Fibroblast of the aortic adventitia (primary cell): ENCODE data around the gene CHST8. TPM values are rescaled to one million over a fixed set of nuclear protein-coding genes. Genes with fewer than 3 reads are reported as not detected.

ENCODE experiments used
- DNase-seq: peaks from one replicate; pipeline ENCODE4 v3.0.0-alpha.2; 2010; ENCODE audit warnings: low read depth
- H3K4me3 ChIP-seq: 2 replicates; pipeline ENCODE4 v1.5.1; 2011; ENCODE audit warnings: low read depth, mild to moderate bottlenecking, control low read depth, low read length, moderate library complexity
- total RNA-seq: library from RNA; depleted of rRNA; stranded (reverse); fragments of >200 nt; gene quantifications from 2 replicates; pipeline ENCODE4 v1.2.3, GENCODE V29; 2012; ENCODE audit warnings: low replicate concordance
- TF ChIP-seq, protein P1 (sequence below): IDR thresholded peaks from 2 replicates; pipeline ENCODE4 v1.5.1; 2011; ENCODE audit warnings: mild to moderate bottlenecking, low read length, control low read depth, inconsistent platforms; ENCODE audit not compliant: insufficient read depth

CHST8 gene
- total RNA-seq, 1 donor, result not detected

DNA sequence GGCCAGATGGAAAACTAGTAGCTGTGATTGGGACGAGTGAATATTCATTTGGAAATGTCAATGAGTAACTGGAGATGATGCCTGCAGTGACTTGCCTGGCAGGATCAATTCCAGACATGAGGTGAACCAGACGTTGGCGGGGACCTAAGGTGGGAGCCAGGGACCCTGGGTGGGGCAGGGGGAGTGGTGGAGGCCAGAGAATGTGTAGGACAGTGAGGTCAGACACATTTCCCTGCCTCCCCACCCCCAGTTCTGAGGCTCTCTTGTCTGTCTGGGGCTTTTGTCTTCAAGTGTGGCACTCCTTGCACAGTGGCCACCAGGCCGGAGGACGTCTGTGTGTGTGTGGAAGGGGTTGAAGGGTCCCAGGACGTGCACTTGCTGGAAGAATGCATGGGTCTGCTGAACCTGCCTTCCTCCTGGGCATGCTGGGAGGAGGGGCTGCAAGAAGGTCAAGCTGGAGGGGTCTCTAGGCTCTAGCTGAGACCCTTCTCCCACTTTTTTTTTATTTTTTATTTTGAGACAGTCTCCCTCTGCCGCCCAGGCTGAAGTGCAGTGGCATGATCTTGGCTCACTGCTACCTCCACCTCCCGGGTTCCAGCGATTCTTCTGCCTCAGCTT, 51.6 kb downstream of the CHST8 start:
- DNase-seq, result no peak
- TF ChIP-seq, protein P1, sequence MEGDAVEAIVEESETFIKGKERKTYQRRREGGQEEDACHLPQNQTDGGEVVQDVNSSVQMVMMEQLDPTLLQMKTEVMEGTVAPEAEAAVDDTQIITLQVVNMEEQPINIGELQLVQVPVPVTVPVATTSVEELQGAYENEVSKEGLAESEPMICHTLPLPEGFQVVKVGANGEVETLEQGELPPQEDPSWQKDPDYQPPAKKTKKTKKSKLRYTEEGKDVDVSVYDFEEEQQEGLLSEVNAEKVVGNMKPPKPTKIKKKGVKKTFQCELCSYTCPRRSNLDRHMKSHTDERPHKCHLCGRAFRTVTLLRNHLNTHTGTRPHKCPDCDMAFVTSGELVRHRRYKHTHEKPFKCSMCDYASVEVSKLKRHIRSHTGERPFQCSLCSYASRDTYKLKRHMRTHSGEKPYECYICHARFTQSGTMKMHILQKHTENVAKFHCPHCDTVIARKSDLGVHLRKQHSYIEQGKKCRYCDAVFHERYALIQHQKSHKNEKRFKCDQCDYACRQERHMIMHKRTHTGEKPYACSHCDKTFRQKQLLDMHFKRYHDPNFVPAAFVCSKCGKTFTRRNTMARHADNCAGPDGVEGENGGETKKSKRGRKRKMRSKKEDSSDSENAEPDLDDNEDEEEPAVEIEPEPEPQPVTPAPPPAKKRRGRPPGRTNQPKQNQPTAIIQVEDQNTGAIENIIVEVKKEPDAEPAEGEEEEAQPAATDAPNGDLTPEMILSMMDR, result no peak
- H3K4me3 ChIP-seq, result no peak overlapping the region

DNA sequence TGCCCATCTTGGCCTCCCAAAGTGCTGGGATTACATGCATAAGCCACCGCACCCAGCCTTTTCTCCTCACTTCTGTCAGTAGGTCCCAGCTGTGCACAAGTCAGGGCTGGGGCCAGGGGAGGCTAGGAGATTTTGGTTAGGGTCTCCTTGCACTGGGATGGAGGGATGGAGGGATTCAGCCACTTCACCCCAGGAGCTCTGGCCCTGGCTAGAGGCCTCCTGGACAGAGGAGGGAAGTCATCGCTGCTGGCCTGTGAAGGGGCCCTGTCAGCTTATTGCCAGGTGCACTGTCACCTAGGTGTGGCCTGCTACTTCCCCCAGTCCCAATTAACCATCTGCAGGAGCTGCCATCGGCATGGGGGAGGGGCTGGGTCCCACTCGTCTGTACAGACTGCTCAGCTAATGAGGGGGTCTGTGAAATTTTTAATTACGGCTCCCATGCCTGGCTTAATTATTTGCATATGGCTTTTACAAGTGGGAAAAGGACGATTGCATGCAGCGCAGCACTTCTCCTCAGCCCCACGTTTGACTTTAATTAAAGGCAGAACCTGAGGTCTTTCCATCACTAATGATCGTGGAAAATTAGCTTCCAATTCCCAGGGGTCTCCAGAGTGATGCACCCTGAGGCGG, 52.4 kb downstream of the CHST8 start:
- TF ChIP-seq, protein P1, result no peak
- no peak for DNase-seq
- H3K4me3 ChIP-seq, result no peak overlapping the region

DNA sequence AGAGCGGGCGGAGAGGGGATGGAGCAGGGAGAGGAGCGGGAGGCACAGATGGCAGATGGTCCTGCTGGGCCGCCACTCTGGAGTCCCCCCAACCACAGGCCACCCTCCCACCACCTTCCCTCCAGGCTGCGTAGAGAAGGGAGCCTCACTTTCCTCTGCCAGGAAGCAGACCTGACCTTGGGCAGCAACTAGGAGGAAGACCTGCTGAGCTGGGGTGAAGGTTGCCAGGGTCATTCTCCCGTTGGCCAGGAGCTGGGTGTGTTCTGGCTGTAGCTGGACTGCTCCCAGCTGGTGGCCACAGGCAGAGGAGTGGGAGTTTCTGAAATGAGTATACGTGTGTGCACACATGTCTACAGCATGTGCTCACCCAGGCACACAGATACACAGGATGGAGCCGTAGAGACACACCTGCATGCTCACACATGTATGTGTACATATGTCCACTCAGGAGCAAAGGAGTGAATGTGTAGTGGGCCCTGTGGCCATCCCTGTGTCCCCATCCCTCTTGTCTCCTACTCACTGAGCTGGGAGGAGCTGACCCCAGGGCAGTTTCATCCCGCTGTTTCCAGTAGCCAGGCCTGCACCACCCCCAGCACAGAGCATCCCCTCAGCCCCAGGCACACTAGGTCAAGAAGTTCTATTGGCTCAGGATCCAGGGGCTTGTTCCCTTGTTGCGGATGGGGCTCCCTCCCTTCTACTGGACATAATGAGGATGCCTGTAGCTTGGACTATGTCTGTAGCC, 53.0 kb downstream of the CHST8 start:
- H3K4me3 ChIP-seq, result no peak overlapping the region
- no peak for DNase-seq
- TF ChIP-seq, protein P1, result no peak

DNA sequence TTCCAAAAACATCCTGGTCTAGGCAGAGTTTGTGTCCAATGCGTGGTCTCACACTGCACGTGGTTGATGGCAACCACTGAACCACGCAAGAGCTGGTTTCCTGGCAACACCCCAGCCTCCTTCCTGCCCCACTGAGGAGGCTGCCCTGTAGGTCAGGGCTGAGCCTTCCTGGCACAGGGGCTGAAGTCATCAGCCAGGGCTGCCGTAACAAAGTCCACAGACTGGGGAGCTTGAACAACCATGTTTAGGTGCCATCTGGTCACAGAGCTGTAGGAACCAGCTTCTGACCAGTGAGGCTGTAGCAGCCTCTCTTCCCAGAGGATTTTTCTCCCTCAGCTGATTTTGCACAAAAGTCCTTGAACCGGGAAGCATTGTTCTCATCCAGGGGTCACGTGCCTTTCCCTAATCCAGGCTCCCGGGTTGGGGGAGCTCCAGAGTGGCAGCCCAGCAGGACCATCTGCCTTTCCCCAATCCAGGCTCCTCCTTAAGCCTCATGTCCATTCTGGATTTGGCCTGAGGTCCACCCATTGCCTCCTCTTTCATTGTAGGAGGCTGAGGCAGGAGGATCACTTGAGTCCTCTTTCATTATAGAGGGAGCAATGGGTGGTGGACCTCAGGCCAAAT, 53.9 kb downstream of the CHST8 start:
- TF ChIP-seq, protein P1, result no peak
- DNase-seq, result no peak
- H3K4me3 ChIP-seq, result no peak overlapping the region

DNA sequence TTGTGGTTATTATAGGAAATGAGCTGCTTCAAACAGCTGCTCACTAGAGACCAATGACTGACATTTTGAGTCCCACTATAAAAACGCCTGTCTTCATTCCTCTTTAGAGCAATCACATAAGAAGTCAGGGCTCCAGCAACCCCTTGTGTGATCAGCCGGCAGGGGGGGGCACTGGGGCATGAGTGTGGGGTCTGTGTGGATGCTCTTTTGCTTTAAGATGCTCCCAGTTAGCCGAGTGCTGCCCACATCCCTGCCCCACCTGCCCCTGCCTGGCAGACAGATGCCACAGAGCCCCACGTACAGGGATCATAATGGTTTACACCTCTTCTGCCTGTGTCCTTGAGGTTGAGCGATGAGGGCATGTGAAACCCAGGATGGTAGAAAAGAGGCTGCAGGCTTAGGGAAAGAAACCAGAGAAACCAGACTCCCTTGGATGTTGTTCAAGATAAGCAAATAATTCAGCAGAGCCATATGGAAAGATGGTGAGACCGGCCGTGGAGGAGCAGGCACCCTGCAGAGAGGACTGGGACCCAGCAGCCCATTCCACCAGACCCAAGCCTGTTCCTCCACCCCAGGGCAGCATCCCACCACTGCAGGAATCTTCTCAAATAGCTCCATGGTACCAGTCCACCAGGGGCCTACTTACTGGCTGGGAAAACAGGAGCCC, 55.4 kb downstream of the CHST8 start:
- no peak overlapping the region for H3K4me3 ChIP-seq
- DNase-seq, result no peak
- TF ChIP-seq, protein P1, result no peak

DNA sequence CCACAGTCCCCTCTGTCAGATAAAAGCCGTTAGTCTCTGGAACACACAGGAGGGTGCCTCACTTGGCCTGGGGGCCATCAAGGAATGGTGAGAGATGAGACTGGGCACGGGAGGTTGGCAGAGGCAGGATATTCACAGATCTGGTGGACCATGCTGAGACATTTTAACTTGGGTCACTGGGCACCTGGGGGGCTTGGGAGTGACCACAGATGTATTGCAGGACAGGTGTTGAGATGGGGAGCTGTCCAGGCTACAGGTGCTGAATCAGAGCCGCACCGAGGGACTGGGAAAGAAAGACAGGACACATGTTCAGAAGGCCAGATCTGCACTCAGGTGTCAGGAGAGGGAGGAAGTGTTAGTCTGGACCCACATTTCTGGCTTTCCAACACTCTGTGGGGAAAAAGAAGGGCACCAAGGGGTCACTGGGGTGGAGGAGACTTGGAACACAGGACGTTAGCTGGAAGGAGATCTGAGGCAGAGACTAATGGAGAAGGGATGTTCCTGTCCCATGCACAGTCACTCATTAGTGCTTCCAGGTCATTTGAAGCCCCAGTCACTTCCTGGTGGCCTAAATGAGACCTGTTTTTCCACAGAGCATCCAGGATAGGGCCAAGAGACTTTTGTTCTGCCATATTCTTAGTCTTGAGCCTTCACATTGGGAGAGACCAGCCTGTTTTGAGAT, 56.1 kb downstream of the CHST8 start:
- no peak overlapping the region for H3K4me3 ChIP-seq
- no peak for DNase-seq
- TF ChIP-seq, protein P1, result no peak
